Measurements from ENCODE around the gene TRMT44. TPM values are rescaled to one million over a fixed set of nuclear protein-coding genes. Genes with fewer than 3 reads are reported as not detected.
"Not testable (repeated sequence)": the region's sequence is repeated elsewhere in the genome, so short reads cannot be mapped to it uniquely, and the experiment has no call there.

The TRMT44 gene
- total RNA-seq (2014; rRNA removed; shearing (Covaris generic)) = 14.0 and 19.5 TPM in 2 replicates

- DNase-seq (ENCODE audit: low read depth) = peak; percentile 96
These were observed at the start of gene TRMT44, which contains the start of gene ACOX3 for GRCh38 chr4:8440492-8441311. TSS of gene TRMT44 (plus strand) at chr4:8440777. CDS start at chr4:8440823, 46 bp downstream. TSS of gene ACOX3 (minus strand) at chr4:8440723. CDS start at chr4:8416521, 24,202 bp downstream.

GRCh38 chr4:8391071-8391470 lies 49.5 kb upstream of the TRMT44 start:
- DNase-seq (ENCODE audit: low read depth) = no peak

- peak; percentile 60 for DNase-seq (ENCODE audit: low read depth)
These were observed 48.6 kb upstream of the TRMT44 start for GRCh38 chr4:8391972-8392371.

- DNase-seq (ENCODE audit: low read depth) = no peak
These were observed 47.9 kb upstream of the TRMT44 start for GRCh38 chr4:8392591-8393190.

- DNase-seq (ENCODE audit: low read depth) = peak; percentile 87
These were observed 47.0 kb upstream of the TRMT44 start for GRCh38 chr4:8393593-8394038.

GRCh38 chr4:8394061-8394519 lies 46.5 kb upstream of the TRMT44 start:
- DNase-seq (ENCODE audit: low read depth) = no peak

- DNase-seq (ENCODE audit: low read depth) = no peak
These were observed 45.8 kb upstream of the TRMT44 start for GRCh38 chr4:8394806-8395205.

GRCh38 chr4:8395504-8396296 lies 44.9 kb upstream of the TRMT44 start:
- no peak for DNase-seq (ENCODE audit: low read depth)

GRCh38 chr4:8396762-8397406 lies 43.7 kb upstream of the TRMT44 start:
- no peak for DNase-seq (ENCODE audit: low read depth)

GRCh38 chr4:8398347-8398746 lies 42.2 kb upstream of the TRMT44 start:
- DNase-seq (ENCODE audit: low read depth) = no peak

- DNase-seq (ENCODE audit: low read depth) = no peak
These were observed 41.3 kb upstream of the TRMT44 start for GRCh38 chr4:8399298-8399697.

GRCh38 chr4:8400632-8401325 lies 39.8 kb upstream of the TRMT44 start:
- no peak for DNase-seq (ENCODE audit: low read depth)

GRCh38 chr4:8401665-8402064 lies 38.9 kb upstream of the TRMT44 start:
- DNase-seq (ENCODE audit: low read depth) = no peak

- DNase-seq (ENCODE audit: low read depth) = no peak
These were observed 38.4 kb upstream of the TRMT44 start for GRCh38 chr4:8402181-8402597.

- DNase-seq (ENCODE audit: low read depth) = no peak
These were observed 37.9 kb upstream of the TRMT44 start for GRCh38 chr4:8402640-8403039.

- DNase-seq (ENCODE audit: low read depth) = peak; percentile 76
These were observed 37.3 kb upstream of the TRMT44 start for GRCh38 chr4:8403173-8403753.

GRCh38 chr4:8403976-8404375 lies 36.6 kb upstream of the TRMT44 start:
- DNase-seq (ENCODE audit: low read depth) = no peak

GRCh38 chr4:8404791-8405515 lies 35.6 kb upstream of the TRMT44 start:
- DNase-seq (ENCODE audit: low read depth) = no peak

GRCh38 chr4:8405516-8405875 lies 35.1 kb upstream of the TRMT44 start:
- DNase-seq (ENCODE audit: low read depth) = no peak

GRCh38 chr4:8406887-8407286 lies 33.7 kb upstream of the TRMT44 start:
- DNase-seq (ENCODE audit: low read depth) = not testable (repeated sequence)

All from Daoy (cell line).